T-helper 2 cell (primary cell): ENCODE results near the gene PKP3.
"Not testable (repeated sequence)": the region's sequence is repeated elsewhere in the genome, so short reads cannot be mapped to it uniquely, and the experiment has no call there.

ENCODE experiments used
- DNase-seq, 5 experiments: peaks; one replicate each; pipeline versions ENCODE4 v3.0.0 to v3.0.0-alpha.2; 2012 to 2022

The PKP3 gene

DNA sequence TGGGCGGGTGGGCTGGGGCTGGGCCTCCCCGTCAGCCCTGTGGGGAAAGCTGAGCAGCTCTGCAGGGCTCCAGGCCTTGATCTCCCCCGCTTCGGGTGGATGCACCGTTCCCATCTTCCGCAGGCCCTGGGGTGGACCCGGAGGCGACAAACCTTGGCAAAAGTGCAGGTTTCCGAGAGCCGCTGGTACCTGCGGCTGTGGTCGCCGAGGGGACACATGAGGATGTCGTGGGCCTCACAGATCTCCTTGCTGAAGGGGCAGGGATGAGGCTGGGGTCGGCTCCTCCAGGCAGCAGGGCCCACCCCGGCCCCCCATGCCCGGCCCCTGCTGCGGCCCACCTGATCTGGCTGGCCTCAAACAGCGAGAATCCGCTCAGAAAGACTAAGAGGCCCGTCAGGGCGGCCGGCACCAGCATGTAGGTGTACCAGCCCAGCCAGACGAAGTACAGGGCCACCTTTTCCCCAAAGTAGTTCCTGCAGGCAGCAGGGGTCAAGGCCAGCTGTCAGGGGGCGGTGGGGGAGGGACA lies 36.0 kb downstream of the PKP3 start:
- peak in 1 of 5 experiments; percentile 2 for DNase-seq

DNA sequence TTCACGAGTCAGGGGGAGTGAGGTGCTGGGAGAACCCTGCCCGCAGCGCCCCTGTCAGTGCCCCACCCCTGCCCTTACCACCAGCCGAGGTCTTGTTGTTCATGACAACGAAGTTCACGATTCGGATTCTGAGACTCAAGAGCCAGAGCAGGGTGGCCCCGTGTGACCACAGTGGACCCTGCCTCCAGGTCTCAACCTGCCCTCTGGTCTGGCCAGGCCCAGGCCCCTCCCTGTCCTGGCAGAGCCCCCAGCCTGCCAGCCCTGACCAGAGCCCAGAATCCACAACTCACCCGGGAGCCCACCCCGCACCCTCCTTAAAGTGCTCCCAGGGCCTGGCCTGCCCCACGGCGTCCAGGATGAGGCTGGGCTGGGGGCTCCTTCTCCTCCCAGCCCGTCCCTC lies 37.9 kb downstream of the PKP3 start:
- DNase-seq, result peak in 1 of 5 experiments; percentile 2

DNA sequence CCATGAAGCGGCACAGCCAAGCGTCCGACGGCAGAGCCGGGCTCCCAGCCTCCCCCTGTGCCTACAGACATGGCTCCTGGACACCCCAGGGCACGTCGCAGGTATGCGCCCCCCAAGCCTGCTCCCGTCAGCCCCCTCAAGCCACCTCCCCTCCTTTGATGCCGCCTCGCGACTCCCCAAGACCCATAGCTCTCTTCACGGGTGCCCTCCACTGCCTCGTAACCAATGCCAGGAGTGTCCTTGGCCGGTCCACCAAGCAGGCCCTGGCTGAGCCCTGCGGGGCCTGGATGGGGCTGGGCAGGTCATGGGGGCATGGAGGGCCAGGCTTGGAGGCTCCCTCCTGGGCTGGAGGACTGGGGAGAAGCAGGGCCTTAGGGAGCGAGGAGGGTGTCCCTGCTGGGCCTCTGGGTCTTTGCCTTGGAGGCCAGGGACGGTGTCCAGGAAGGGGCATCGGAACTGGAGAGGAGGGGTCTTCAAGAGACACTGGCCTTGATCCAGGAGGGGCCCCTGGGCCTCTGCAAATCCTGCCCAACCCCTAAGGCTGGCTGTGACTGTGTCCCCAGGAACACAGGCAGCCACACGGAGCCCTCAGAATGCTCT lies 38.6 kb downstream of the PKP3 start:
- DNase-seq, result peak in 1 of 5 experiments; percentile 3

DNA sequence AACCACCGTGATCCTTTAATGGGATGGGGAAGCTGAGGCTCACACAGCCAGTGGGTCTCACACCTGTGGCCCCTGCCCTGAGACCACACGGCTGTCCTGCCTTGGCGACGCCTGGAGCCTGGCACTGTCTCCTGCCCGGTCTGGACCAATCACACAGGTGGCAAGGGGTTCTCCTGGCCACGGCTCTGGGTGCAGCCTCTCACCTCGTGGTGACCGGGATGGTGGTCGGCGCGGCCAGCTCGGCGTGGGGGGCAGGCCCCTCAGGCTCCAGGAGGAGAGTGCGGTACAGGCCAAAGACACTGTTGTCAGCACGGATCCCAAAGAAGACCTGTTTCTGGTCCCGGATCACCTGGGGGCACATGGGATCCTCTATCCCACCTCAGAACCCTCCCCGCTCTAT lies 39.1 kb downstream of the PKP3 start:
- DNase-seq, result peak in 1 of 5 experiments; percentile 2

DNA sequence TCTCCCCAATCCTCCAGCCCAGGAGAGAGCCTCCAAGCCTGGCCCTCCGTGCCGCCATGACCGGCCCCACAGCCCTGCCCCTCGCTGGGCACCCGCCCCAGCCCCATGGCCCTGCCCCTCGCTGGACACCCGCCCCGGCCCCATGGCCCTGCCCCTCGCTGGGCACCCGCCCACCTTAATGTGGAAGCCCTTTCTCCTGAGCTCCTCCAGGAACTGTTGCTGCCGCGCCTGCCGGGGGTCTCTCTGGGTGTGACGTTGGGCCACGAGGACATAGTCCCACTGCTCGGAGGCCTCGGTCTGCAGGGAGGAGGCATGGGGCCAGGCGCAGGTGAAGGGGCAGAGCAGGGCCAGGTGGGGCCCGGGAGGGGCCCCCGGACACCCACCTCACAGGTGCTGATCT lies 39.6 kb downstream of the PKP3 start:
- no peak for DNase-seq

DNA sequence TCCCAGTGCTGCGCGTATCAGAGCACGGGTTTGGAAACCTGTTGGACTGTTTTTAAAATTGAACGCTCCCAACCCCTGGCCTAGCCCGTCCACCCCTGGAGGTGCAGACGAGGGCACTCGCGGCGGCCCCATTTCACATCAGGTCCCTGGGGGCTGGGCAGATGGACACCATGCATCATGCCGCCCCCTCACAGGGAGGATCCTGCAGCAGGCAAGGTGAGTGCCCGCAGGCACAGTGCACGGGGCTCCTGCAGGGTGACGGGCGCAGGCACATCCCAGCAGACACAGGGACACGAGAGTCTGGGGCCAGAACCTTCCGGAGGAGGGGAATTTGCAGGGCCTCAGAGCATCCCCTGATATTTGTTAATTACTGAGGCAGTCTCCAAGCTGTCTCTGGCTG lies 40.5 kb downstream of the PKP3 start:
- no peak for DNase-seq

DNA sequence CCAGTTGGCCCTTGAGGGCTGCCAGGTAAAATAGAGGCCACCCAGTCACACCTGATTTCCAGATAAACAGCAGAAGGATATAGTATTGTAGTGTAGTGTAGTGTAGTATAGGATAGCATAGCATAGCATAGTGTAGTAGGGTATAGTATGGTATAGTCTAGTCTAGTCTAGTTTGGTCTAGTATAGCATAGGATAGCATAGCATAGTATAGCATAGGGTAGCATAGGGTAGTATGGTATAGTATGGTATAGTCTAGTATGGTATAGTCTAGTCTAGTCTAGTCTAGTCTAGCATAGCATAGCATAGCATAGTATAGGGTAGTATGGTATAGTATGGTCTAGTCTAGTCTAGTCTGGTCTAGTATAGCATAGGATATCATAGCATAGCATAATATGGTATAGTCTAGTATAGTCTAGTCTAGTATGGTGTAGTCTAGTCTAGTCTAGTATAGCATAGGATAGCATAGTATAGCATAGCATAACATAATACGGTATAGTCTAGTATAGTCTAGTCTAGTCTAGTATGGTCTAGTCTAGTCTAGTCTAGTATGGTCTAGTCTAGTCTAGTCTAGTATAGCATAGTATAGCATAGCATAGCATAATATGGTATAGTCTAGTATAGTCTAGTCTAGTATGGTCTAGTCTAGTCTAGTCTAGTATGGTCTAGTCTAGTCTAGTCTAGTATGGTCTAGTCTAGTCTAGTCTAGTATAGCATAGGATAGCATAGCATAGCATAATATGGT lies 41.2 kb downstream of the PKP3 start:
- DNase-seq, result not testable (repeated sequence)

DNA sequence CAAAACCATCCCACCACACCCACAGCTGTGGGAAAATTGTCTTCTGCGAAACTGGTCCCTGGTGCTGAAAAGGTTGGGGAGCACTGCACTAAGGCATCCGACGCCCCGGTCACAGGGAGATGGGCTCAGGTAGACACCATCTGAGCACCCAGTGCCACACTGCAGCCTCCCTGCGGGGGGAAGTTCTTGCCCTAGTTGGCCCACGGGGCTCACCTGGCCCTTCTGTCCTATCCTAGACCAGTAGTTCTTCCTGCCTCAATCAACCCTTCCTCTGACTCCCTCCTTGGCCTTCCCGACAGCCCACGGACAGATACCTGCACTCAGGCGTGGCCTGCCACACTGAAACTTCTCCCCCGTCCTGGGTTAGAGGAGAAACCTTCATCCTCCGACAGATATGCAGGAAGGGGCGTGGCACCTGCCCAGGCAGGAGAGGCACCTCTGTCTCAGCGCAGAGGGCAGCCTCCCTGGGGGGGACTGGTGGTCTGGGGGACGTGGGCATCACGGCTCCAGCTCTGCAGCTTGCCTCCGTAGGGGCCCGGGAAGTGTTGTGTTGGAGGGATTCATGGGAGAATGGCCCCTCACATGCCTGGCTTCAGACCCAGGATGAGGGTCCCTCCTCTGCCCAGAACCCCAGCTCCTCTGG lies 43.3 kb downstream of the PKP3 start:
- DNase-seq, result peak in 1 of 5 experiments; percentile 1

DNA sequence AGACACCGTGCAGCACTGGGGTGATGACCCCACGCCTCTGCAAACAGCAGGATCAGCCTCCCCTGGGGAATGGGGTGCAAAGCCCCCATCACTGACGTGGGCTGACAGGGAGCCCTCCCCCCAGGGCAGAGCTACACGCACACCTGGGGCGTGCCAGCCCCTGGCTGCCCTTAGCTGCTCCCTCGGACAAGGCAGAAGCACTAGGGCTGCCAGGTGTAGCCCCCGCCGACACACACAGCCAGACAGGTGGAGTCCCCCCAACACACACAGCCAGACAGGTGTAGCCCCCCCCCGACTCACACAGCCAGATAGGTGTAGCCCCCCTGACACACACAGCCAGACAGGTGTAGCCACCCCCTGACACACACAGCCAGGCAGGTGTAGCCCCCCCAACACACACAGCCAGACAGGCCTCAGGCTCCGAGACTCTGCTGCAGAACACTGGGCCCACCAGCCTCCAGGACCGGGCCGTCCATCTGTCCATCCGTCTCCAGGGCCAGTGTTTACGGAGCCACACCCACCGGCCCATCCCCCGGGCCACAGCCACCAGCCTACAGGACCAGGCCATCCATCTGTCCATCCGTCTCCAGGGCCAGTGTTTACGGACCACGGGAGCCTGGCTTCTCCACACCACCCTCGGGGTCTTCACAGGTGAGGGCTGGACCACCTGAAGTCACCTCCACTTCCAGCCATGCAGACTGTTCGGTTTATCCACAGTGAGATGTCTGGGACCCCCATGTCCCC lies 44.3 kb downstream of the PKP3 start:
- DNase-seq, result peak in 1 of 5 experiments; percentile 2

DNA sequence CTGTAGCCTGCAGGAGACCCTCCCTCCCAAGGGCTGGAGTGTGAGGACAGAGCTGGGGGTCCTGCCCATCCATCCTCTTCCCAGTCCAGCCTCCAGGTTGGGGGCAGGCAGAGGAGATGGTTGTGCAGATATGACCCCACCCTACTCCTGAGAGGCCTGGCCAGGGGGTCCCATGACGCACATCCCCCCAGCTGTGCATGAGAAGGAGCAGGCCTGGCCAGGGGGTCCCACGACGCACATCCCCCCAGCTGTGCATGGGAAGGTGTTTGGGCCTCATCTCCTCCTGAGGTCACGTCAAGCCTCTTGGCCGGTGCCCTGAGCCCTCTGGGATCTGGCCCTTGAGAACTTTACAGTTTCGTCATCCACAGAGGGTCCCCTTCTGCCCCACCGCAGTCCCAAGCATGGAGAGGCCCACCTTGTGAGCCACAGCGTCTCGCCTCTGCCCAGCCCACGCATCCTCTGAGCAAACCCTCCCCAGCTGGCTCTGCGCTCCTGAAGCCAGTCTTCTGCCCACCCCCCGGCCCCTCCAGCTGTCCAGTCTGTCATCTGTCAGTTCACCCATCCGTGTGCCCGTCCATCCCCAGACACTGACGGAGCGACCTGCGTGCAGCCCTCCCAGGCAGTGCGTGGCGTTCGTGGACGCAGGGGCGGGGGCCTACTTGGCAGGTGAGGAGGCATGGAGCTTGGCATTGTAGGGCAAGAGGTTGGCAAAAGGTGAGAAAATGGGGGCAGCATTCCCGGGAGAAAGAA lies 45.5 kb downstream of the PKP3 start:
- peak in 1 of 5 experiments; percentile 2 for DNase-seq

DNA sequence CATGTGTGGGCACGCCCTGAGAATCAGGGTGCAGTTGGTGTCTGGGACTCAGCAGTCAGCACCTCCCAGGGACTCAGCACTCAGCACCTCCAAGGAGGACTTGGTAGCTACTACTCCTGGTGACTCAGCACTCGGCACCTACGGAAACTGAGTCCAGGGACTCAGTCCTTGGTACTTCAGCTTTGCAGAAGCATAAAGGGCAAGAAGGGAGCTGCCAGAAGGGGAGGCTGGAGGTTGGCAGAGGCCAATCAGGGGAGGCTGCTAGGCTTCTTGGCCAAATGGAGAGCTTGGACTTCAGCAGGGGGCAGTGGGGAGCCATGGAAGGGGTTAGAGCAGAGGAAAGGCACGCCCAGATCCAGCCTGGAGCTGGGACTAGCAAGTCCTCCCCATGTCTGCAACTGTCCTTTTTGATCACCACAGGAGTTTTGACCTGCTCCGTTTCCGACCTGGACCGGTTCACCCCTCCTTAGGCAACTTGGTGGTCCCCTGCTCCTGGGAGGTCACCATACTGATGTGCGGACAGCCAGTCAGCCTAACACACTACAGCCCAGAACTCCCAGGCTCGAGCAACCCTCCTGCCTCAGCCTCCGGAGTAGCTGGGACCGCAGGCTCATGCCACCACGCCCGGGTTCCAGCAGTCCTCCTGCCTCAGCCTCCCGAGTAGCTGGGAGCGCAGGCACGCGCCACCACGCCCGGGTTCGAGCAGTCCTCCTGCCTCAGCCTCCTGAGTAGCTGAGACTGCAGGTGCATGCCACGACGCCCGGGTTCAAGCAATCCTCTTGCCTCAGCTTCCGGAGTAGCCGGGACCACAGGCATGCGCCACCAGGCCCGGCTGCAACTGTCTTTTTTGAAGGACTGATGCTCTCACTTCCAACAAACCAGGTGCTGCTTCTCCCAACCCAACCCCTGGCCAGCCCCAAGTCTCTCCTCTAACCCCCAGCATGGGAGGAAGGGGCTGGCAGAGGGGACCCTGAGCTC lies 46.3 kb downstream of the PKP3 start:
- peak in 1 of 5 experiments; percentile 3 for DNase-seq

DNA sequence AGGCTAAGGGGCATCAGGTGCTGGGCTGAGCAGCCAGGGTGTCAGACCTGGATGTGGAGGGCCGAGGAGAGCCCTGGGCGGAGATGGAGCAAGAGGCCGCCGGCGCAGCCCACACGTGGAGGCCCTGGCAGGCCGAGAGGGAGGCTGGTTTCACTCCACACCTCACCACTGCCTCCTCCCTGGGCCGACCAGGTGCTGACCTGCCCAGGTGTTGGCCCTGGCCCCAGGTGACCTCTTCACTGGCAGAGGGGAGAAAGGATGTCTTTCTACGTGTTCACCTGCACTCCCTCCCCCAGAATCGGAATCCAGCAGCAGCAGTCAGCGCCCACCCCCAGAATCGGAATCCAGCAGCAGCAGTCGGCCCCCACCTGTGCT lies 47.0 kb downstream of the PKP3 start:
- no peak for DNase-seq

DNA sequence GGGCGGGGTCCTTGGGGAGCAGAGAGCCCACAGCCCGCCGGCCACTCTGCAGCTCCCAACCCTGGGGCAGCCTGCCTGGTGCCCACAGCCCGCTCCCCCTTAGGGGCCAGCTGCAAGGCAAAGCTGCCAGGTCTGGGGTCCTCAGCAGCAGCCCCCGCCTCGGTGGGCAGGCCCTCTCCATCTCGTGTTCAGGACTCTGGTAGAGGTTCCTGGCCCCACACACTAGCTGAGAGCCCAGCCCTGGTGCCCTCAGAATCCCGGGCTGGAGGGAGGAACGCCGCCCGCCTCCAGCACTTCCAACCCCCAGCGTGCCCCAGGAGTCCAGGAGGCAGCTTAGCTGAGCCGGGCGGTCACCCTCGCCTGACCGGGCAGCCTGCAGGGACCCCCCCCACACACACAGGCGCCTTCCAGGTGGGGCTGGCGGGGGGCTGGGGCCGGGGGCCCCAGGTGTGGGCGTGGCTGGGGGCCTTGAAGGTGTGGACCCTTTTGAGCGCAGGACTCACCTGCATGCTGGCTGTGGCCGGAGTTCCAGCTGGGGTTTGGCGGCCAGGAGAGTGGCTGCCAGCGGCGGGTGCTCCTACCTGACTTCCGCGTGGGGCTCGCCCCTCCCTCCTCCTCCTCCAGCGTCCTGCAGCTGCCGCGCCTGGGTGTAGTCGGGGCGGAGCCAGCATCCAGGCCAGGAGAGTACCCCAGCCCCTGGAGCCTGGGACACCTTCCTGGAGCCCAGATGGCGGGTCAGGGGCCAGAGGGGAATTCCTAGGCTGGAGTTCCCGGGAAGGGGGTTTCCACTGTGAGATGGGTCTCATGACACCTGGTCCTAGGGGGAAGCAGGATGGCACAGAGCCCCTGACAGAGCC lies 47.6 kb downstream of the PKP3 start, which contains the start of gene ANO9:
Gene ANO9, minus strand, starts transcription at position 594 of the 857 bp plus-strand sequence. Its CDS starts 85 bp downstream, at position 509.
- peak; percentile 38 to 81 (median 45) for DNase-seq

DNA sequence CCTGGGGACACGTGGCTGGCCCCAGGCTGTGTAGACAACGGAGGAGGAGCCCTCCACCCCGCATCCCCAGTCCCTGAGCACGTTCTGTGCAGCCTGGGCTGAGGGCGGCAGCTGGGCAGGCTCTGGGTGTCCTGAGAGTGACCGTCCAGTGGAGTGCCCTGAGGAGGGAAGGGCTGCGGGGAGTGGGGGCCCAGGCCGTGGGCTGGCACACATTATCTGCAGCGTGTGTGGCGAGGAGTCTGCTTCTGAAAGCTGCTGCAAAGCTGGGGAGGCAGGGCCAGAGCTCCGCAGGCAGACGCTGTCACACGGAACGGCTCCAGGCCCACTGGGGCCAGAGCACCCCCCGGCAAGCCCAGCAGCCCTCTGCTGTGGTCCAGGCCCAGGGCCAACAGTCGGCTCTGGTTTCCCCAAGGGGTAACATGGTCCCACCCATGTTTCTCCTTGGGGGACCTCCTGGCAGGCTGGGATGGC lies 48.6 kb downstream of the PKP3 start:
- DNase-seq, result no peak

DNA sequence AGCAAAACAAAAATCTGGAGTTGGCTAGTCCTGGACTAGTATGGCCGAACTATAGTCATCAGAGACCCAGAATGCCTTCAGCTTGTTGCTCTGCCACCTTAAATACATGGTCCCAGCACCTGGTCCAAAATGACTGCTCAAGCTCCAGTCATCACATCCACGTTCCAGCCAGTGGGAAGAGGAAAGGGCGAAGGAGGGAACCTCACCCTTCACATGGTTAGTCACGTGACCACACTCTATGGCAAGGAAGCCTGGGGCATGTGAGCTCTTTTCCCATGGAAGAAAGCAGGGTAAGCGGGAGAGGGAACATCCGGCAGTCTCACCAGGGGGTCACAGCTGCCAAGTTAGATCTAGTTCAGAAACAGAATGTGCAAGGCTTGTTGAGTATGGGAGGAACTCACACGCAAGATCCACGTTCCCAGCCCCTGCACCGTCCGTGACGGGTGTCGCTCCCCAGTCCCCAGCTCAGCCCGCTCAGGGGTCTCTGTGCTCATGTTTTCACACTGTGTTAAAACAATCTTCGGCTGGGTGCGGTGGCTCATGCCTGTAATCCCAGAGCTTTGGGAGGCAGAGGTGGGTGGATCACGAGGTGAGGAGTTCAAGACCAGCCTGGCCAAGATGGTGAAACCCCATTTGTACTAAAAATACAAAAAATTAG lies 49.7 kb downstream of the PKP3 start:
- DNase-seq, result no peak

DNA sequence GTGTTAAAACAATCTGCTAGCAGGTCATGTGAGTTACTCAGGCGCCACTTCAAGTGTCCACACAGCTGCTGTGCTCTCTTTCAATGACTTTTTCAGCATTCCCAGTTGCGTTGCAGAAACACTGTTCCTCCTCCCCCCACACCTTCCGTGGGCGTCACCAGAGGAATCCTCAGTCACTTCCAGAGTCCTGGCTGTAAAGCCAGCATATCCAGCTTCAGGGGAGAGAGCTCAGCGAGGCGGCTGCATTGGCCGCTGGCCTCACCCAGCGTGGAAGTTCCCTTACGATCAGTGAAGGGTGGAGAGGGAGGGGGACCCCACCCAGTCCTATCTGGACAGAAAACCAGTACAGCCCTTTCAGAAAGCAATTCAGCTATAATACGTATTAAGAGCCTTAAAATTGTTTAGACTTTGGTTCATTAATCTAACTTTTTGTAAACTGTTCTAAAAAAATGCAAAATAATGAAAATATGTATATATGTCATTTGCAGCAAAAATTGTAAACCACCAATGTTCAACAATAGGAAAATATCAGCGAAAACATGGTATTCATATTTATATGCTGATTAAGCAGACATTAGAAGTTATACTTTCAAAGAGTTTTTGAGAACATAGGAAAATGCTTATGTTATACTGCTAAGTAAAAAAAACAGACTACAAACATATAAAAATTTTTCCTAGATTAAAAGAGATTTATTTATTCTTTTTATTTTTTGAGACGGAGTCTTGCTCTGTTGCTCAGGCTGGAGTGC lies 50.6 kb downstream of the PKP3 start:
- no peak for DNase-seq

DNA sequence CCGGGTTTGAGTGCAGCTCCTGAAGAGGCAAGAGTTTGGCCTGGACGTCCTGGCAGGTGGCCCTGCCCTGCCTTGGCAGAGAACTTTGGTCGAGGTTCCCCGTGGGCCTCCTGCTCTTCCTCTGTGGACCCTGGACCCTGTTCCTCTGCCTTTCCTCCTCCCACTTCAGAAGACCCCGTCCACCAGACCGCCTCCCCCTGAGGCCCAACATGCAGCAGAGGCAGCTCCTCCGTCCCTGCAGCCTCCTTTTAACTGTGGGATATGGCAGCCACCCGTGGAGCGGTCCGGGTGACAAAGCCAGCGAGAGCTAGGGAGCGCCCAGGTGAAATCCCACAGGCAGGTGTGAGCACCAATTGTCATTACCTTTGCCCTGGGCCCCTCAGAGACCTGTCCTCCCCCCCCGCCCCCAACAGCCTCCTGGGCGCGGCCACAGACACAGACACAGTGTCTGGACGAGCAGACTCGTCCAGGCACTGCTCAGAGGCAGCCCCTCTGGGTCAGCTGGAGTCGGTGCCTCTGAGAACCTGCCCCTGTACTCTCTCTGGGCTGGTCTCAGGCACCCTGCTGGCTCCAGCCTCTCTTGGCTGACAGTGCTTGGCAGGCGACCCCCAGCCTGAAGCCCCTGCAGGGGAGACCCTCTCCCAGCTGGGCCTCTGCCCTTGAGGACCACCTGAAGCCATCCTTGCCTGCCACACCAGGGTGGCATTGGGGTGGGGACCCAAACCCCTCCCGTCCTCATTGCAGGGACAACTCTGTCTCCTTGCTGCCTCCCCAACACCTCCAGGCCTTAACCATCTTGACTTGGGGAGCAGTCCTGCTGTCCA lies 52.0 kb downstream of the PKP3 start:
- DNase-seq, result no peak
